Stimulated activated CD4-positive, alpha-beta T cell treated with anti-CD3 and anti-CD28 coated beads, Interleukin-4, amount 100 ng/mL, for 4 hours (primary cell): ENCODE measurements around the gene ZNF14.
"Not testable (repeated sequence)": the region's sequence is repeated elsewhere in the genome, so short reads cannot be mapped to it uniquely, and the experiment has no call there.

Source experiments
- DNase-seq, 2 experiments: peaks; one replicate each; pipeline ENCODE4 v3.0.0-alpha.2; 2020

ZNF14 gene

DNA sequence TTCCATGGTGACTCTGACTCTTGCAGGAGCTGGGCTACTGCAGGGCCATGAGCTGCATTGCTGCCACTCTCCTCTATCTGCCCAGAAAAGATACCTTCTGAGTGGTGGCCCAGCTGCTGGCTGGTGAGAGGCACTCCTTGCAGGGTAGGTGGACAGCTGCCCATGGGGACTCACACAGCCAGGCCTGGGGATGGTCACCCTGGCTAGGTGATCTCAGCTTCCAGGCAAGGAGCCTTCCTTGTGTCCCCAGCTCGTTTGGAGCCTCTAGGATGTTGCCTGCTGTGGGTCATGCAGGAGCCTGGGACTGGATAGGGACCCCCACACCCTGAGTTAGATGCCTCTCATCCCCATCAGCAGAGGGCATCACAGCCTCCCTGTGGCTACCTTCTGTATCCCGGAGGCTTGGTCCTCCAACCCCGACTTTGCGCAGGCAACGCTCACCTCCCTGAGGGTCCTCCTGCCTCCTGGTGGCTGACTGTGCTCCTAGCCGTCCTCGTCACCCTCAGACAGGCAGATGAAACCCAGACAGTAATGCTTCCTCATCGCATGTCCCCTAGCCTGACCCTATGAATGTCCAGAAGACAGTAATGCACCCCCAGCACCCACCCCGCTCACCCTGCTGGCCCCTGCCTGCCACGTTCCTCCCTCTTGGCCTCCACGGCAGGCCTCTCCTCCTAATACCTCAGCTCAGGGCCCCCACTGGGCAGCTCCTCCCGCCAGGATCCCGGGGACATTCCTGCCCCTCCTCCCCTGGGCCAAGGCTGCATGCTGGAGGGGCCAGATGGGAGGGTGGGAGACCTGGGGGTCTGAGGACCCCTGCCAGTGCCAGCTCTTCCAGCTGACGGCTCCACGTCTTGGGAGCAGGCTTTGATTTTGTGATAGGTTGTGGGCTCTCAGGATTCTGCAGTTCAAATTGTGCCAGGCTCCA is 13.6 kb upstream of the ZNF14 start:
- no peak for DNase-seq

- DNase-seq = no peak
Measured at GRCh38 chr19:19745496-19746285, 12.8 kb upstream of the ZNF14 start.

GRCh38 chr19:19744641-19745040 is 11.7 kb upstream of the ZNF14 start:
- no peak for DNase-seq

- DNase-seq = not testable (repeated sequence)
Measured at GRCh38 chr19:19743921-19744320, 11.0 kb upstream of the ZNF14 start.

- DNase-seq = no peak
Measured at GRCh38 chr19:19743176-19743575, 10.3 kb upstream of the ZNF14 start.

DNA sequence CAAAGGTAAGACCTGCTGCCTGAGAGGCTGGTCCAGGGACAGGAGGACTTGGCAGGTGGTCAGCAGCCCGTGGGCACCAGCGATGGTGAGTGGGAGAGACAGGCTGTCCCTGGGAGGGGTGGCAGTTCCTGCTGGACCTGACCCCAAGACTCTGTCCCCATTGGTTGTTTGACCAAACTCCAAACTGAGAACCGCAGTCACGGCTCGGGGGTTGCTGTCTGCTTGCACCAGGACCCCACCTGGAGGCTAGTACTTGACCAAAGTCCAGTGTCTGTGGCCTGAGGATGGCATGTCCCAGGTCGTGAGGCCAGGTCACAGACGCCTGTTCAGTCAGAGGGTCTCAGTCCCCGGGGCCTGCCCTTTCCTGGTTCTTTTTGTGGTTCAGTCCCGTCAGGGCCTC is 9.9 kb upstream of the ZNF14 start:
- no peak for DNase-seq

DNA sequence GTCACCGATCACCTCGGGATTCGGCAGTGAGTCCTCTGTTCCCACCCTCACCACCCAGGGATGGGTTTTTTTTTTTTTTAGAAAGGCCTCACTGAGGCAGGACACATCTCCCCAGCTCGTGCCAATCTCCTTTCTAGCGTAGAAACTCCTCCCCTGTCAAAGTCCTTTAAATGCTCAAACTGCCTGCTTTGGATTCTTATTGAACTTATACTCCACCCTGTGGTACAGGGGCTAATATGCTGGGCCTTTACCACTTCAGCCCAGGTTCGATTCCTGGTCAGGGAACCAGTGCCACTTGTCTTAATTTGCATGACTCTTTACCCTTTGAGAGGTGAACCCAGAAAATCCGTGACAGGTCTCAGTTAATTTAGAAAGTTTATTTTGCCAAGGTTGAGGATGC is 8.3 kb upstream of the ZNF14 start:
- DNase-seq = no peak

GRCh38 chr19:19740755-19741154 is 7.8 kb upstream of the ZNF14 start:
- no peak for DNase-seq

- DNase-seq = no peak
Measured at GRCh38 chr19:19738564-19738963, 5.7 kb upstream of the ZNF14 start.

DNA sequence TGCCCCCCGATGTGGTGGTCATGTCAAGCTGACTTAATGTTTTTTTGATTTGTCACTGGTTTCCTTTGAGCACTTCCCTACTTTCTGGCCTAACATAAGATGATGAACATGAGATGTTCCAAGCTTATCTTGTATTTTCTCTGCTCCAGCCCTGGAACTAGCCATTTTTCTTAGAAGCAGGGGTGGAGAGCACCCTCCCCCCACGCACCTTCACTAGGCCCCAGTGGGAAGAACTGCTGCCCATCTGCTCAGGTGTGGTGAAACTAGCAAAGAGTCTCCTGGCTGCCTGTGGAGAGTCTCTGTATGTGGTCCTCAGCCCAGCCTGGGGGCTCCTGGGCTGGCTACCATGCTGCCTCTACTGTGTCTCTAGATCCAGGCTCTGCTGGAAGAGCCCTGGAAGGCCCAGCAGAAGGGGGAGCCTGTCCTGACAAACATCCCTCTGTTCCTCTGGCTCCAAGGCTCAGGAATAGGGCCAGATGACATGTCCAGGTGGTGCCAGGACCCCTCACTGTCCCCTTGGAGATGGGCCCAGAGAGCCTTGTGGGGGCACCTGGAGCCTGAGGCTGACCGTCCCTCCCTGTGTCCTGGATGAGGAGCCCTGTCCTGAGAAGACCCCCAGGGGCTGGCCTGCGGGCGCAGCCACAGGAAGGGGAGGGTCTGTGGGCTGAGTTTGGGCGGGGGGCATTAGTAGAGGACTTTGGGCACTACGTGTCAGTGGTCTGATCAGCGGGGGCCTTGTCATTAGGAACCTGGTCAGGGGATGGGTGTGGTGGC is 4.8 kb upstream of the ZNF14 start:
- DNase-seq = no peak

DNA sequence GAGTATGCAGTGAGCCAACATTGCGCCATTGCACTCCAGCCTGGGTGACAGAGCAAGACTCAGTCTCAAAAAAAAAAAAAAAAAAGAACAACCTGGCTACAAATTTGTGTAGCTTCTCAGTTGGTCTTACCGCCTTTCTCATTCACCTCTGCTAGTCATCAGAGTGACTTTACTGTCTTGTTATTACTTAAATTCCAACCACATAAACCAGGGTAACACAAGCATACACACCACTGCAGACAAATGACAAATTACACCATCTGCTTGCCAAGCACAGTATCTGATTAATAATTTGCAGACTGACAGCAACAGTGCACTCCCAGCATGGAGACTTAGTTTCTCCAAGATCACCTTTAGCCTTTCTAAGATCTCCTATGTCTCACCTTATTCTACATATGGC is 11.0 kb downstream of the ZNF14 start:
- no peak for DNase-seq

DNA sequence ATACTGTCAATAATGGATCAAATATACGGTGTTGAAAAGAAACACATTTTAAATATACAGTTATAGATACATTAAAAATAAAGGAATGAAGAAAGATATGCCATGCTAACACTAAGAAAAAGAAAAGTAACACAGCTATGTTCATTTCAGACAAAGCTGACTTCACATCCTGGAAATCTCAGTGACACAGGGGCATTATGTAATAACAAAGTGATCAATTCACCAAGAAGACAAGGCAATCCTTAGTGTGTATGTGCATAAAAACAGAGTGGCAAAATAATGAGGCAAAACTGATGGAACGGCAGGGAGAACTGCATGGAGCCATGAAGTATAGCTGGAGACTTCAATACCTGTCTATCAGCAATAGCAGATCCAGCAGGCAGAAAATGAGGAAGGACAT is 13.1 kb downstream of the ZNF14 start:
- DNase-seq = no peak

- no peak for DNase-seq
Measured at GRCh38 chr19:19711934-19712828, 20.7 kb downstream of the ZNF14 start.

GRCh38 chr19:19711306-19711933 is 21.5 kb downstream of the ZNF14 start:
- no peak for DNase-seq

DNA sequence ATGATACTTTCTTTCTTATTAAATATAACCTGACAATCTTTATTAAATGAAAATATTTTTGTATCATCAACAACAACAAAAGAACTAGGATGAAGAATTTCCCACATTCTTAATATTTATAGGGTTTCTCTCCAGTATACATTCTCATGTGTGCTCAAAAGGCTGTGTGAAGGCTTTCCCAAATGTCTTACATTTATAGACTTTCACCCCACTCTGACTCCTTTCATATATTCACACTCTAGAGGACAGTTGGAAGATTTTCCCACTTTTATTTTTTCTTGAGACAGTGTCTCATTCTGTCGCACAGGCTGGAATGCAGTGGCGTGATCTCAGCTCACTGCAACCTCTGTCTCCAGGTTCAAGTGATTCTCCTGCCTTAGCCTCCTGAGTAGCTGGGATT is 22.4 kb downstream of the ZNF14 start:
- DNase-seq = no peak

- DNase-seq = no peak
Measured at GRCh38 chr19:19704836-19705235, 28.1 kb downstream of the ZNF14 start.

GRCh38 chr19:19700493-19700892 is 32.4 kb downstream of the ZNF14 start:
- not testable (repeated sequence) for DNase-seq

GRCh38 chr19:19697589-19697988 is 35.3 kb downstream of the ZNF14 start:
- DNase-seq = no peak

DNA sequence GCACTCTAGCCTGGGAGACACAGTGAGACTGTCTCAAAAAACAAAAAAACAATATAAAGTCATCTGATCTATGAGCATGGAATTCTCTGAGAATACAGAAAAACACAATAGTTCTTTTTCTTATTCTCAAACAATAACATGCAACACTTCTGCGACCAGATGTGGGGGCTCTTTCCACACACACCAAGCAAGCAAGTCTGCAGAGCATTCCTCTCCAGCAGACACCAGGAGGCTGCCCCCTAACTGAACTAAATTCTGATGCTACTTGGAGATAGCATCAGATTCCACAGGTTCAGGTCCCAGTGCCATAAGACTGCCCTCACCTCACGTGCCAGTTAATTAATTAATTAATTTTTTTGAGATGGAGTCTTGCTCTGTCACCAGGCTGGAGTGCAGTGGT is 36.5 kb downstream of the ZNF14 start:
- no peak for DNase-seq

GRCh38 chr19:19691683-19692082 is 41.2 kb downstream of the ZNF14 start:
- no peak for DNase-seq

- DNase-seq = not testable (repeated sequence)
Measured at GRCh38 chr19:19689023-19689422, 43.9 kb downstream of the ZNF14 start.

DNA sequence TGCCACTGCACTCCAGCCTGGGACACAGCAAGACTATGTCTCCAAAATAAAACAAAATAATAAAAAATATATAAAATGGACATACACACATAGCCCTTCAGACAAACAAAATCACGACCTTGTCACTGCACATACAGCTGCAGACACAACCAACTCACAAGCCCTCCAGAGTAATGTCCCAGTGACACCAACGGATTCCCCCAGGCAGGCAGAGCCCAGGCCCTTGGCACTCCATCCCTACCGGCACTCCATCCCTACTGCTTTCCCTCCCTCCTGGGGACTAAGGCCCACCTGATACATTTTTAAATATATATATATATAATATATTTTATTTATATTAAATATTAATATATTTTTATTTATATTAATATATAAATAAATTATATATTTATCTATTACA is 45.8 kb downstream of the ZNF14 start:
- no peak for DNase-seq
